DMS53 treated with DMSO at 0.1 percent for 48 hours (cell line): ENCODE results near the gene MAPKAP1.
A peak's percentile ranks its signal among the peaks of the same experiment; 100 is the strongest.

Experiments used
- DNase-seq: peaks from one replicate; lab custom pipeline; 2025; ENCODE audit not compliant: unreplicated experiment; lab: John Stamatoyannopoulos, UW

Gene MAPKAP1

DNA sequence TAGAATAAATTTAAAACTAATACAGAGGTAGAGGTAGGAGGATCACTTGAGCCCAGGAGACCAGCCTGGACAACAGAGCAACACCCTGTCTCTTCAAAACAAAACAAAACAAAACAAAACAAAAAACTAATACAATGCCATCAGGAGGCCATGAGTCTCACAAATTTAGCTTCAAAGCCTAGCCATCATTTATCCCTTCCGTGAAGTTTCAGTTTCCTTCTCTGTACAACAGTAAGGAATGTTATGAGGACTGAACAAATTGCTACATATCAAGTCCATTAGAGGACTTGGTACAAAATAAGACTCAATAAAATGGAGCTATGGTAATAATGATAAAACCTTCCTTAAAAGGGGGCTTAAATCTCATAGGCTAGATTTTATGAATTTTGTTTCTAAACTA lies 60.8 kb downstream of the MAPKAP1 start:
- no peak for DNase-seq

- no peak for DNase-seq
Measured at GRCh38 chr9:125644819-125645507, 62.0 kb downstream of the MAPKAP1 start.

DNA sequence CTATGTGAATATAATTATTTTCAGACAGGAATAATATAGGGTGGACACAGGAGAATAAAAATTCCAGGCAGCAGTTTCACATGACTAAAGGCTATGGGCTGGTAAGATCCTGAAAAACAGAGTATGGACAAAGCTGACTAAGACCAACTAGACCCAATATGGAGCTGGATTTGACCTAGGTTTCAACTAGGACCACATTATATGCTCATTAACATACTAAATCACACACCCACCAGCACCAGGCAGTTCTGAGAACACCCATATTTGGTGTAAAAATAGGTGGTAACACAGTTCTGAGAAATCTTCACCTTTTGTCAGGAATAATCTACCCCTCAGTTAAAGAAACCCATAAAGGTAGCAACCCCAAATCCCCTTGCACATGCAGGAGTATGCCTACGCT lies 64.7 kb downstream of the MAPKAP1 start:
- no peak for DNase-seq

DNA sequence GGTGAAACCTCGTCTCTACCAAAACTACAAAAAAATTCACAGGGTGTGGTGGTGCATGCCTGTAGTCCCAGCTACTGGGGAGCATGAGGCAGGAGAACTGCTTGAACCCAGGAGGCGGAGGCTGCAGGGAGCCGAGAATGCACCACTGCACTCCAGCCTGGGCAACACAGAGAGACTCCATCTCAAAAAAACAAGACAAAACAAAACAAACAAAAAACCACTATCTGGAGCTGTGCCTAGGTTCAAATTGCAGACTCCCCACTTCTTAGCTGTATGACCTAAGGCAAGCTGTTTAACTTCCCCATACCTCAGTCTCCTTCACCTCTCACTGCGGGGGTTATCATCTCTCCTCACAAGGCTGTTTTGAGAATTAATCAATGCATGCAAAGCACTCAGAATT lies 68.0 kb downstream of the MAPKAP1 start:
- no peak for DNase-seq

GRCh38 chr9:125638239-125639045 lies 68.6 kb downstream of the MAPKAP1 start:
- no peak for DNase-seq

DNA sequence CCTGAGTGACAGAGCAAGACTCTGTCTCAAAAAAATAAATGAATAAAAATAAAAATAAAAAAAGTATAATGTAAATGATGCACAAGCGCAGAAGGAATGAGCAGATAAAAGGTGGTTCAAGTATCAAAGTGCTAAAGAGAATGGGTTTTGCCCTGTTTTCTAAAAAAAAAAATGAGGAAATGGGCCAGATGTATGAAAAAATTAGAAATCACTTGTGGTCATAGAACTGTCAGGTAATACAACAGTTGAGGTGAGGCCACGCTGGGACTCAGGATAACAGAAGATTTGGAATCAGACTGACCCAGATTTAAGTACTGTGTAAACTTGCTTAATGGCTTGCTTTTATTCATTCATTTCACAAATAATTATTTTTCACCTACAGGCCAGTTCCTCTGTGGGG lies 69.8 kb downstream of the MAPKAP1 start:
- DNase-seq, result no peak

DNA sequence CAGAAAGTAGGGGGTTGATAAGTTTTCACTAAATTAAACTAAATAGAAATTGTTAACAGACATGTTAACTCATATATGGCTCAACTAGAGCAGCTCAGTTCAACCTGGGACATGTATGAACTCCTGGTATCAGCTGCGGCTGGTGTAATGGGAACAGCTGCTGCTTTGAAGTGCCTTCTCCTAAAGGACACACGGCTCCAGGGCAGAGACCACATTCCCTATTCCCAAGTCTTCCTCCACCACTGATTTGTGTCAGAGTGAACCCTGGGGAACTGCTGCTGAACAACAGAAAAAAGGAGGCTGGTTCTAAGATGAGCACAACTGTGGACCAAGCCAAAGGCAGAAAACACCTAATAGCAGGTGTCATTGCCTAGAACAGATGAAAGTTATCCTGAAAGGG lies 71.1 kb downstream of the MAPKAP1 start:
- DNase-seq, result no peak

DNA sequence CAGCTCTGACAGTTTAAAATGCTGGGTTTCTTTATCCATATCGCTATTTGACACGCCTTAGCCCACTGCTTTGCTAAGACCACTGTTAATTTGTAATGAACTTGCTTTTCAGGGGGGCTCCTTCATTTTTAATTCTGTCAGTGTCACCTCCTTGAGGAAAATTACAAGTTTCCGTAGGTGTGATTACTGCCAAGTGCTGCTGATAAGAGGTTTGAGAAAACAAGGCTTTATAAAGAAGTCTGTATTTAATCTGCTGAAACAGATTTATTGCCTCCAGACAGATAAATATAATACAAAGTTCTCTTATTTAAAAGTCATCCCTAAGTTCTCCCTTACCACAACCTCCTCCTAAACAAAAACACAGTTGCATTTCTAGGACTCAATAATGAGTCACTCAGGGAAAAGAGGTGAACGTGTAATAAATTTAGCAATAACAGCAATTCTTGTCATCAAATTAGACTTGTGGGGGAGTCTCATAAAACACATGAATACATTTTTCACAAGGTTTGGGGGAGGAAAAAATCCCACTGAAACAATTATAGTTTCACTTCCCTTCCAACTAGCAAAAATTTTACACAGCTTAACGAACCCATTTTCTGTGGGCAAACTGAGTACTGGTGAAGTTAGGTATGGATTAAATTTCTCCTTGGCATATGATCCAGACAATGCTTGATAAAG lies 72.8 kb downstream of the MAPKAP1 start:
- no peak for DNase-seq

GRCh38 chr9:125633116-125633745 lies 73.8 kb downstream of the MAPKAP1 start:
- DNase-seq, result no peak

DNA sequence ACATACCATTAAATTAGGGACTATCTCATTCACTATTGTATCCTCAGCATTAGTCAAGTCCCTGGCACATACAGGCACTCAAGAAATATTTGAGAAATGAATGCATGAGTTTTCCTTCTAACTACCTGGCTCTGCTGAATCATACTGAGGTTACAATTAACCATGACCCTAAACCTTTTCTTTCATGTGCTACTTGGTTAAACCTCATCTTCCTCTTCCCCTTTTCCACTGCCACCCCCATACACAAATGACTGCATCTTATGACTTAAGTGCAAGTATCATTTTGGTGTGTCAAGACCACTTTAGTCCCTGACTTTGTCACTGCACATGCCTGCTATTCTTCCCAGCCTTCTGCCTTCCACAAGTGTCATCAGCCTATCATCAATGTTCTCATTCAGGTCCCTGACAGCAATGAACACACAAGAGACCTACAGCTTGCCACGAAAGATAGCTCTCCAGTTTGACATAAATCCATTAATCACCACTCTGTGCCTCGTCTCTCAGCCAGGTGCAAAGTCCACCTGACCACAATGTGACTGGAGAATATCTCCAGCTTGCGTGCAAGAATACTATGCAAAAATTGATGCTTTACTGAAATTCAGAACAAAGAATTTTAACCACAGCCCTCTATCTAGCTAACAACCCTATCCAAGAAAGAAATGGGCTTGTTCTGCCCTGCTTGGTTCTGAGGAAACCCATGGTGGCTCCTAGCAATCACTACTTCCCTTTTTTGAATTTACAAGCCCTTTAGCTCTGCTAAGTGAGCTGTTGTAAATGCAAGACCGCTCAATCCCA lies 74.5 kb downstream of the MAPKAP1 start:
- peak; percentile 49 for DNase-seq

- no peak for DNase-seq
Measured at GRCh38 chr9:125631391-125632085, 75.5 kb downstream of the MAPKAP1 start.

DNA sequence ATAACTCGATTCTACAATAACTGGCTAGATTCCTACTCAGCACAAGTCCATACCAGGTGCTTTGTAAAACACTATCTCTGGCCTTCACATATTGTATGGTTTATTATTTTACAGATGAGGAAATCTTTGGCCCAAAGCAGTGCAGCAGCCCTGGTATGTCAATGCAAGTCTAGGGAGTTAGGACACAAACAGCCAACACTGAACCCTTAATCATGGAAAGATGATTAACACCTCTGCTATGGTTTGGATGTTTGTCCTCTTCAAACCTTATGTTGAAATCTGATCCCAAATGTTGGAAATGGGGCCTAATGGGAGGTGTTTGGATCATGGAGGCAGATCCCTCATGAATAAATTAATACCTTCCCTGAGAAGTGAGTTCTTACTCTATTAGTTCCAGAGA lies 76.6 kb downstream of the MAPKAP1 start:
- DNase-seq, result no peak

DNA sequence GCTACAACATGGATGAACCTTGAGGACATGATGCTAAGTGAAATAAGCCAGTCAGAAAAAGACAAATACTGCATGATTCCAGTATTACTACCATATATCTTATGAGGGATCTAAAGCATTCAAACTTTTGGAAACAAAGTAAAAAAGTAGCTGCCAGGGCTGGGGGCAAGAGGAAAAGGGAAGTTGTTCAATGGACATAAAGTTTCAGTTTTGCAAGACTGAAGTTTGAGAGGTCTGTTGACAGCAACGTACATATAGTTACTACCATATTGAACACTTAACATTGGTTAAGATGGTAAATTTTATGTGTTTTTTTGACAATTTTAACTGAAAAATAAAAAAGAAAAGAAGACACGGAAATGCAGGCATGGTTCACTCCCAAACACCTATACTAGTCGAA lies 77.6 kb downstream of the MAPKAP1 start:
- no peak for DNase-seq

DNA sequence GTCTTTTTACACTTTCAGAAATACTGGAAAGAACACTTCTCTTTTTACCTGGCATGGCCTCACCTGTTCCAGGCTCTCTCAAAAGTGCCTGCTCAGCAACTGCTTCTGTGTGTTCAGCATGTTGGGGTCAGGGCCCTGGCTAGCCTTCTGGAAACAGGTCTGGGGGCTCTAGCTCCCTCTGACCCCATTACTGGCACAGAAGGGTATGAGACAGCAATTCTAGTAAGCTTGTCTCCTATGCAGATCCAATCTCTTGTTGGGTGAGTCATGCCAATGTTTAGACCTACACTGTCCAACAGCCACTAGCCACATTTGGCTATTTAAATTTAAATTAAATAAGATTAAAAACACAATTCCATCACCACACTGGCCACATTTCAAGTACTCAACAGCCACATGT lies 80.8 kb downstream of the MAPKAP1 start:
- DNase-seq, result no peak

GRCh38 chr9:125621170-125621569 lies 85.8 kb downstream of the MAPKAP1 start:
- no peak for DNase-seq

- no peak for DNase-seq
Measured at GRCh38 chr9:125620216-125620615, 86.8 kb downstream of the MAPKAP1 start.

GRCh38 chr9:125617087-125617486 lies 89.9 kb downstream of the MAPKAP1 start:
- no peak for DNase-seq

- DNase-seq, result no peak
Measured at GRCh38 chr9:125613141-125613540, 93.9 kb downstream of the MAPKAP1 start.

DNA sequence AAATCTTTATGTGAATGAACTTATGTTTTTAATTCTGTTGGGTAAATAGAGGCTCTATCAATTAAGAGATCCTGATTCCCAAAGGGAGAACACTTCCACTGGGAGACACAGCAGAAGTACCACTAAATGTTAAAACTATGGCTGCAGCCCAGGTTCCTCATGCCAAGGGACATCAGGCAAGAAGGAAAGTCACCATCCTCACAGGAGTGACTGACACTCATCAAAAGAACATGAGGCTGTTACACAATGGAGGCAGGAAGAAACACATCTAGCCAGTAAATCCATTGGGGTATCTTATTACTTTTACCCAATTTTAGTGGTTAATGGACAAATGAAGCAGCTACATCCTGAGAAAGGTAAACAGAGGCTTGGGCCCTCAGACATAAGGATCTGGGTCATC lies 94.4 kb downstream of the MAPKAP1 start:
- no peak for DNase-seq

GRCh38 chr9:125611121-125611765 lies 95.8 kb downstream of the MAPKAP1 start:
- no peak for DNase-seq
